Panc1 (cell line): ENCODE results near the gene PRKG1.

Source experiments
- CTCF ChIP-seq: fragments of 450-650 bp; IDR thresholded peaks from 2 replicates; pipeline ENCODE4 v1.5.1; 2017; ENCODE audit warnings: mild to moderate bottlenecking
- POLR2AphosphoS5 ChIP-seq: IDR thresholded peaks from 2 replicates; pipeline ENCODE4 v1.6.1; 2012; ENCODE audit warnings: mild to moderate bottlenecking, low read depth, low read length, moderate library complexity
- REST ChIP-seq, 2 experiments: IDR thresholded peaks; 2 replicates each; pipeline ENCODE4 v1.6.1; 2011 to 2012; ENCODE audit warnings: low read depth in 2 of 2, control low read depth in 1 of 2, low read length in 1 of 2, mild to moderate bottlenecking in 1 of 2, moderate library complexity in 1 of 2; ENCODE audit not compliant: insufficient read depth in 1 of 2

- no peak for TF ChIP-seq CTCF
- no peak for TF ChIP-seq POLR2AphosphoS5
- no peak for TF ChIP-seq REST (IDR thresholded peaks at IDR 0.05; ENCODE audit: insufficient read depth in 1 of 2, low read depth in 2 of 2, low read length in 1 of 2)
These were observed 23.3 kb downstream of the PRKG1 start for GRCh38 chr10:51097546-51097945.
